MCF 10A (cell line): Measurements from ENCODE around the gene SLC38A6. TPM values are rescaled to one million over a fixed set of nuclear protein-coding genes. Genes with fewer than 3 reads are reported as not detected.

Experiments used
- BruUV-seq: library from RNA; stranded (reverse); fragments of 400-500 nt; replicated peaks from 2 replicates; lab custom pipeline; 2021; lab: Mats Ljungman, UMichigan
- CTCF ChIA-PET: fragments of 300-600 bp; sonication (Branson Sonifier 250); formaldehyde crosslinking; extraction: SDS; loops from one replicate; lab custom pipeline; 2021; ENCODE audit warnings: antibody characterized with exemption, inconsistent platforms; lab: Yijun Ruan, JAX
- POLR2A ChIA-PET: fragments of 300-600, 350-650 bp; sonication (Branson Sonifier 250); formaldehyde crosslinking; extraction: SDS; loops from one replicate; lab custom pipeline; 2020; ENCODE audit warnings: antibody characterized with exemption, inconsistent platforms; lab: Yijun Ruan, JAX
- DNase-seq: peaks from one replicate; pipeline ENCODE4 v3.0.0-alpha.2; 2018; ENCODE audit not compliant: unreplicated experiment
- H3K27ac Mint-ChIP-seq: one replicate; pipeline ENCODE4 v1.8.0; 2022; ENCODE audit warnings: mild to moderate bottlenecking, low read depth, mixed read lengths; ENCODE audit not compliant: unreplicated experiment
- H3K27me3 Mint-ChIP-seq: one replicate; pipeline ENCODE4 v1.8.0; 2022; ENCODE audit warnings: mixed read lengths; ENCODE audit not compliant: insufficient read depth, unreplicated experiment
- H3K36me3 Mint-ChIP-seq: one replicate; pipeline ENCODE4 v1.8.0; 2022; ENCODE audit warnings: mild to moderate bottlenecking, moderate library complexity, mixed read lengths; ENCODE audit not compliant: insufficient read depth, unreplicated experiment
- H3K4me1 Mint-ChIP-seq: one replicate; pipeline ENCODE4 v1.8.0; 2022; ENCODE audit warnings: mixed read lengths; ENCODE audit not compliant: insufficient read depth, unreplicated experiment
- H3K4me3 Mint-ChIP-seq: one replicate; pipeline ENCODE4 v1.8.0; 2022; ENCODE audit warnings: mild to moderate bottlenecking, moderate library complexity, mixed read lengths; ENCODE audit not compliant: unreplicated experiment
- H3K9me3 Mint-ChIP-seq: one replicate; pipeline ENCODE4 v1.8.0; 2022; ENCODE audit warnings: mixed read lengths; ENCODE audit not compliant: unreplicated experiment
- CTCF ChIP-seq: fragments of 200-600 bp; IDR thresholded peaks from one replicate; pipeline ENCODE4 v1.8.0; 2022; ENCODE audit warnings: antibody characterized with exemption, mild to moderate bottlenecking; ENCODE audit not compliant: unreplicated experiment
- intact Hi-C: fragments of 100-400 bp; cut with micrococcal nuclease; formaldehyde crosslinking; loops from 2 replicates; pipeline ENCODE4 v1.14.1; 2022
- total RNA-seq: library from RNA; stranded (reverse); gene quantifications from 2 replicates; pipeline ENCODE4 v1.2.3, GENCODE V29; 2022

Gene SLC38A6
- total RNA-seq, 1 experiment from 2014 or later, result 7.9 TPM

GRCh38 chr14:61042220-61042619 lies 61.2 kb downstream of the SLC38A6 start:
- no TSS peak for BruUV-seq
- Mint-ChIP-seq H3K36me3 (peaks cover 6% of the 10 kb centered on the region), H3K4me3 (no peak overlapping the region), H3K9me3 (no peaks in the 10 kb centered on the region), H3K27ac (no peak overlapping the region), H3K4me1 (no peaks in the 10 kb centered on the region), H3K27me3 (no peaks in the 10 kb centered on the region)
- no peak for TF ChIP-seq CTCF
- intact Hi-C loops, result no loop called here
- POLR2A ChIA-PET, result interaction anchor here (0.9 to 2.3 kb wide), 2 partner anchors 10 to 36 kb away, joined by 3 to 5 read pairs; no protein-coding TSS in a partner anchor
- CTCF ChIA-PET, result interaction anchor here (1.1 to 1.4 kb wide), 2 partner anchors 16 to 417 kb away, joined by 3 to 4 read pairs; no protein-coding TSS in a partner anchor
- DNase-seq, result no peak

GRCh38 chr14:61043506-61043905 lies 62.5 kb downstream of the SLC38A6 start:
- POLR2A ChIA-PET, result interaction anchor here (0.7 to 2.3 kb wide), 2 partner anchors 11 to 302 kb away, joined by 3 to 5 read pairs; no protein-coding TSS in a partner anchor
- no TSS peak for BruUV-seq
- no peak overlapping the region for H3K27ac Mint-ChIP-seq
- no peak overlapping the region for H3K4me3 Mint-ChIP-seq
- no peaks in the 10 kb centered on the region for H3K27me3 Mint-ChIP-seq
- CTCF ChIA-PET, result interaction anchor here (0.5 to 1.0 kb wide), 4 partner anchors 18 to 427 kb away, joined by 3 to 6 read pairs (median 3); no protein-coding TSS in a partner anchor
- intact Hi-C loops, result no loop called here
- H3K9me3 Mint-ChIP-seq, result no peaks in the 10 kb centered on the region
- H3K4me1 Mint-ChIP-seq, result no peaks in the 10 kb centered on the region
- DNase-seq, result no peak
- TF ChIP-seq CTCF, result no peak
- H3K36me3 Mint-ChIP-seq, result peaks cover 6% of the 10 kb centered on the region

GRCh38 chr14:61047021-61047420 lies 66.0 kb downstream of the SLC38A6 start:
- Mint-ChIP-seq H3K36me3 (peaks cover 6% of the 10 kb centered on the region), H3K4me3 (no peak overlapping the region), H3K27ac (no peak overlapping the region), H3K9me3 (no peaks in the 10 kb centered on the region), H3K27me3 (no peaks in the 10 kb centered on the region), H3K4me1 (no peaks in the 10 kb centered on the region)
- DNase-seq, result no peak
- POLR2A ChIA-PET, result interaction anchor here (0.6 kb wide), 1 partner anchor 315 kb away, joined by 3 read pairs; no protein-coding TSS in a partner anchor
- CTCF ChIA-PET, result interaction anchor here (0.7 to 1.2 kb wide), 3 partner anchors 21 to 422 kb away, joined by 3 to 6 read pairs (median 3); no protein-coding TSS in a partner anchor
- intact Hi-C loops, result no loop called here
- no TSS peak for BruUV-seq
- TF ChIP-seq CTCF, result no peak

GRCh38 chr14:61048640-61049039 lies 67.6 kb downstream of the SLC38A6 start:
- CTCF ChIA-PET, result interaction anchor here (0.6 kb wide), 2 partner anchors 77 to 490 kb away, joined by 3 read pairs; no protein-coding TSS in a partner anchor

More at GRCh38 chr14:61048640-61049039, 67.6 kb downstream of the SLC38A6 start:
- BruUV-seq, result no TSS peak
- no peaks in the 10 kb centered on the region for H3K4me1 Mint-ChIP-seq
- peaks cover 5% of the 10 kb centered on the region for H3K9me3 Mint-ChIP-seq
- peaks cover 6% of the 10 kb centered on the region for H3K36me3 Mint-ChIP-seq
- no peak overlapping the region for H3K27ac Mint-ChIP-seq
- intact Hi-C loops, result no loop called here
- no peak for DNase-seq
- H3K27me3 Mint-ChIP-seq, result no peaks in the 10 kb centered on the region
- POLR2A ChIA-PET, result interaction anchor here (1.3 kb wide), 1 partner anchor 68 kb away, joined by 3 read pairs; the partner anchor contains the start of genes SLC38A6 and TRMT5
- H3K4me3 Mint-ChIP-seq, result no peak overlapping the region
- no peak for TF ChIP-seq CTCF
